ENCODE measurements around the gene WWOX. TPM values are rescaled to one million over a fixed set of nuclear protein-coding genes. Genes with fewer than 3 reads are reported as not detected.

WWOX gene
- total RNA-seq, 1 experiment from 2014 or later, result 5.3 TPM

DNA sequence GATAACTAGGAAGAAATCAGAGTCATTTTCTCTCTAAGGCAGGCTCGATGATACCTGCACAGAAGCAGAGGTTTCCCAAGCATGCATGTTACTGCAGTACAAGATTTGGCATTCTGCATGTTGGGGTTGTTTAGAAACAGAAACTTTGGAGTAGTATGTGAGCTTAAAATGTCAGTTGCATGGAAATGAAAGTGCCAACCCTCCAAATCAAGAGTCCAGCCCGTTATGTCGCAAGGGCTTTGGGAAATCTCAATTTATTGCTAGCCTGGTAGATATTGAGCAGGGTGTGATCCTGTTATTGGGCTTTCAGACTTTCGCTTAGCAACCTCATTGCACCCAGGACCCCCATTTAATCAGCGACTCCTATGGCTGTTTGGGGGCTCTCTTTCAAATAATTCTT is 1010.3 kb downstream of the WWOX start:
- in situ Hi-C loops (cut with HindIII; ENCODE audit: low pct_unique_long_range_greater_than_20kb, low sequenced_read_pairs), result no loop called here
- DNase-seq (ENCODE audit: low read depth, low spot score), result no peak

DNA sequence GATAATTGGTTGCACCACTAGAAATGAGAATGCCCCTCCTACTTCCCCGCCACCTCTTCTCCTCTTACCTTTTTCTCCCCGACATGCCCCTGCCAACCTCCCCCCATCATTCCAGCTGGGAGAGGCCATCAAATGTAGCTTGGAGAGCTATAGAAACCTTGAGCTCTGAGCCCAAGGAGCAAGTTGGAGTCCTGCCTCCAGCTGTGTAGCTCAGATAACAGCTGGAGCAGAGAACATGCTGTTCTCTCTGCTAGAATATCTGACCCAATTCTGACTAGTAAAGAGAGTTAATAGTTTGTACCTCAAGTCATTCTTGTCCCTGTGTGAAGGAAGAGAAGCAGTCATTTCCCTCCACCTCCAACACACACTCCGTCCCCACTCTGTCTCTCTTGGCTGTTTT is 1010.8 kb downstream of the WWOX start:
- no peak for DNase-seq (ENCODE audit: low read depth, low spot score)
- in situ Hi-C loops (cut with HindIII; ENCODE audit: low pct_unique_long_range_greater_than_20kb, low sequenced_read_pairs), result no loop called here

DNA sequence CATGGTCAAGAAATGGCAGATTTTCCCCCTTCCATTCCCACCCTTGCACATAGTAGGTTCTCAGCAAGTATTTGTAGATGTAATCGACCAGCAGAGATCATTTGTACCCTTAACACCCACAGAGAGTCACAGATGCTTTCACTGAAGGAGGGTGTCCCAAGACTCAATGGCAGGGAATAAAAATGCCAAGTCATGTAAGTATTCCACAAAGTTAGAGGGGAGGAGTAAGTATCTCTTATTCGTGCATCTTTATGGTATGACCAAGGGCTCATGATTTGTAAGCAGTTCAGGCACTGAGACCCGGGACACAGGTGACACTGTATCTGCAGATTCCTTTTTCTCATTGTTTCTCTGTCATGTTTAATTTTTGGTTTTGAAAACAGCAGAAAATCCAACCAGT is 1011.5 kb downstream of the WWOX start:
- no peak for DNase-seq (ENCODE audit: low read depth, low spot score)
- in situ Hi-C loops (cut with HindIII; ENCODE audit: low pct_unique_long_range_greater_than_20kb, low sequenced_read_pairs), result no loop called here

DNA sequence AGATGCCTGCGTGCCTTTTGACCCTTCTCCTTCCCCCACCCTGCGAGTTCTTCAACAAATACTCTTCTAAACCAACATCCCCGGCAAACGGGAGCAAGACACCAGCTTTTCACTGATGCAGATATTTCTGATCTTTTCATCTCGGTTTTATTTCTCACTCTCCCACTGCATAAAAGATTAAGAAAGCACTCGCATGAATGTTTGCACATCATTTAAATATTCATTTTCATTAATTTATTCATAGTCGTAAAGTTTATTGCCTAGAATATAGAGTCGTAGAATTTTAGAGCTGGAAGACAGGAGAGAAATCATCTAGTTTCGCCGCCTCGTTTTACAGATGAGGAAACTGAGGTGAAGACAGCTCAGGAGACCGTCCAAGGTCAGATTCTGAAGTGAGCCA is 1013.0 kb downstream of the WWOX start:
- in situ Hi-C loops (cut with HindIII; ENCODE audit: low pct_unique_long_range_greater_than_20kb, low sequenced_read_pairs), result no loop called here

DNA sequence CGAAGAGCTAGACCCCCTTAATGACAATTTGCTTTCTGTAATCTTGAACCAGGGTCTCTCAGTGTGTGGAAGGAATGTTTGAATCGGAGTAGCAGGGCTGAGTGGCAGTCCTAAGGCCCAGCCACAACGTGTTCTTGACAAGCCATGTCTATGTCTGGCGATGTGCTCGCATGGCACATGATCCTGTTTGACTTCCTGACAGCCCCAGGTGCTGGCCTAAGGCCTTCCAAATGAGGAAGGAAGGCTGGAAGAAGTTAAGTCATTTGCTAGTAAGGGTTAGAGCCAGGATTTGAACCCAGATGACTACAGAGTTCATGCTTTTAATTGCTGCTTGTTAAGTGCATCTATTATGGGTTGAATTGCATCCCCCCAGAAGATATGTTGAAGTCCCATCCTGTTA is 1014.4 kb downstream of the WWOX start:
- in situ Hi-C loops (cut with HindIII; ENCODE audit: low pct_unique_long_range_greater_than_20kb, low sequenced_read_pairs), result no loop called here
- DNase-seq (ENCODE audit: low read depth, low spot score), result no peak

More for the DNA sequence above, 1013.0 kb downstream of the WWOX start:
- DNase-seq (ENCODE audit: low read depth, low spot score), result no peak

DNA sequence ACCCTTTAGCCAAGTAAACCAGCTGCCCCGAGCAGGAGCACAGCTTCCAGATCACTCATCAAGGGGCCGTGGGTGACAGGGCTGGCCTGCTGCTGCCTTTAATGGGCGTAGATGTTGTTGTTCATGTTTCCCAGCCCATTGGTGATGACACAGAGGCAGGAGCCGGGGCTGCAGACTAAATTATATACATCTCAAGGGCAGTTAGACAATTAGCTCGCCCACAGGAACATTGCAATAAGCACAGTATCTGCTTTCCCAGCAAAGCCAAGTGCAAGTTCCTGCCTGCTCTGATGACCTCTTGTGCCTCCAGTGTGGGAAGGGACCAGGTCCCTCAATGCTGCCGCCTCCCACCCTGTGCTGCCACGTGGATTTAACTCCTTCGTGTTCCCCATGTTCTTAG is 1015.3 kb downstream of the WWOX start:
- in situ Hi-C loops (cut with HindIII; ENCODE audit: low pct_unique_long_range_greater_than_20kb, low sequenced_read_pairs), result no loop called here
- no peak for DNase-seq (ENCODE audit: low read depth, low spot score)

DNA sequence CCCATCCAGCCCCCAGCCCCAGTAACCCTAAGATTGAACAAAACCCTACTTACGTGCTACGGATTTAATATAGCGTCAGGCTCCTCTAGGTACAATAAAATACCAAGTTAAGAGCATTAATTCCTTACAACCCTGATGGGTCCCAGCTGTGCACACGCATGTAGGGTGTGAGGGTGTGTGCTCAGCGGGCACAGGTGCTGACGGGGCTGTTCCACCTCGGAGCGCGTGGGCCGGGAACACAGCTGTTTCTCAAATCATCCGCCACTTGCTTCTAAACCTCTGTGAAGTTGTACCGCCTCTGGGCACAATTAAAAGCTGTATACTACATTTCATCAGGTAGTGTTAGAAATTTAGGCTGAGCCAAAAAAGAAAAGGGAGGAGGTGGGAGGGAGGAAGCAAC is 1022.5 kb downstream of the WWOX start:
- in situ Hi-C loops (cut with HindIII; ENCODE audit: low pct_unique_long_range_greater_than_20kb, low sequenced_read_pairs), result no loop called here
- DNase-seq (ENCODE audit: low read depth, low spot score), result no peak

DNA sequence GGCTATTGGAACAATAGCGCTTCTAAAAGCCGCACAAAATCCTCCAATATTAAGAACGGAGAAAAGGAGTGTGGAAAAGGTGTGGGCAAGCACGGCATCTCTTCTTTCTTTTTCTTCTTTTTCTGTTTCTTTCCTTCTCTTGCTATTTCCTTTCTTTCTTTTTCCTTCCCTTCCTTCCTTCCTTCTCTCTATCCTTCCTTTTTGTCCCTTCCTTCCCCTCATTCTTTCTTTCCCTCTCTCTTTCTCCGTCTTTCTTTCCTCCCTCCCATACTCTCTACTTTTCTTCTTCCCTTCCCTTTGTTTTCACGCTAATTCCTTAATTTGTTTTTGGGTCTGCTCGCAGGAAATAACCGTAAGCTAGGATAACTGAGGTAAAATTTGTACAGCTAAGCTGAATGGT is 1022.9 kb downstream of the WWOX start:
- DNase-seq (ENCODE audit: low read depth, low spot score), result no peak
- in situ Hi-C loops (cut with HindIII; ENCODE audit: low pct_unique_long_range_greater_than_20kb, low sequenced_read_pairs), result no loop called here

DNA sequence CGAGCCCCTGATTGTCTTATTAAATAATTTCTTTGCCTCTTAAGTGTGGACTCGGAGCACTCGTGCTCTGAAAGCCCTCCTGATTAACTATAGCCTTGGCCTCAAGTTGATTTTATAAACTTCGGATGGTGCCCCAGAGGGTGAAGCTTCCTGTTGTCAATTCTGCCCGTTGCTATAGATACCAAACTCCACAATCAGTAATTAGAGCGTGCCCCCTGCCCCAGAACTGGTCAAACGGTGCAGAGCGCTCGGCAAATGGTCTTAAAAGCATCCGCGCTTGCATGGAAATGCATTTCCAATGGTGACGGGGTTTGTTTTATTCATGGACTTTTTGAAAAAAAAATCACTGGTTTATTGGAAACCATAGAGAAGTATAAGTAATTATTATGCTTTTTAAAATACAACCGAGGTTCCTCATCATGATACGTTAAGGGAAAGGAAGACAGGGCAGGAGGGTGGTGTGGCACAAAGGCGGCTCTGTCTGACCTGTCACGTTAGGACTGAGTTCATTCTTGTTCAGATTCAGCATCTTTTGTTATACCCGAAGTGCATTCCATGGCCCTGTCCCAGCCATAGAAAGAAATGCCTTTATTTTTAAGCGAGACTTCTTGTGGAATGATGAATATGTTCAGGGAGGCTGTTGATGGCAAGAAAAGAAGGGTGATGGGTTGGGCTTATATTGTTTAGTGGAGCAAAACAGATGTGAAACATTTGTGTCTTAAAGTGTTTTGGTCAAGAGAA is 1024.7 kb downstream of the WWOX start:
- in situ Hi-C loops (cut with HindIII; ENCODE audit: low pct_unique_long_range_greater_than_20kb, low sequenced_read_pairs), result no loop called here
- DNase-seq (ENCODE audit: low read depth, low spot score), result no peak

DNA sequence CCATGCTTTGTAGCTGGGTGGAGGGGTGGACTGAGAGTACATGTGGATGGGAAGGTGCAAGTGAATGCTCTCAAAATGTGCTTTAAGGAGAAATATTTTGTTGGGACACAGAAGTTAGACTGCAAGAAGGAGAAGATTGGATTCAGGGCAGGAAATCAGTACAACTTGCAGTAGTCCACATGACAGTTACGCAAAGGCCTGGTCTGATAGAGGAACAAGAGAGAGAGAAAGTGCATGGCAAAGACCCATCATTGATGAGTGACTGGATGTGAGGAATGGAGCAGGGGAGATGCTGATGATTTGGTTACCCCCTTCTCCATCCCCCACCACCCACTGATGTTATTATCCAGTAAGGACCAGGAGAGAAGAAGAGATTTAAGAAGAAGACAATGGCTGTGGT is 1028.3 kb downstream of the WWOX start:
- no peak for DNase-seq (ENCODE audit: low read depth, low spot score)
- in situ Hi-C loops (cut with HindIII; ENCODE audit: low pct_unique_long_range_greater_than_20kb, low sequenced_read_pairs), result no loop called here

DNA sequence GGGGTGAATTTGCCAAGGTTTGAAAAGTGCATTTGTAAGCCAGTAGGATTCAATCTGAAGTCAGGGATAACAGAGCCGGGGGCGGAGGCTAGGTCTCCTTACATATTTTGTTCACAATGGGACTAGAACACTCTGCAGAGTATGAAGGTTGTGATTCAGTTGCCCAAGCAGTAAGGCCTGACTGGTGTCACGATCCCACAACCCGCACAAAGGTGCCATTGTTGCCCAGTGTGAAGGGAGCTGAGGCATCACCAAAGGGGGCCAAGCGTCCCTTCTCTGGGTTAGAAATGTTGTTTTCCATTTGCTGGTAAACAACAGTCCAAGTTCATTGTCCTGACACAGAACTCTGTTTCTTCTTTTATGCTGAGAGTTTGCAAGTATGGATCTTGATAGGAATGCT is 1029.3 kb downstream of the WWOX start:
- in situ Hi-C loops (cut with HindIII; ENCODE audit: low pct_unique_long_range_greater_than_20kb, low sequenced_read_pairs), result no loop called here
- DNase-seq (ENCODE audit: low read depth, low spot score), result peak; percentile 71

DNA sequence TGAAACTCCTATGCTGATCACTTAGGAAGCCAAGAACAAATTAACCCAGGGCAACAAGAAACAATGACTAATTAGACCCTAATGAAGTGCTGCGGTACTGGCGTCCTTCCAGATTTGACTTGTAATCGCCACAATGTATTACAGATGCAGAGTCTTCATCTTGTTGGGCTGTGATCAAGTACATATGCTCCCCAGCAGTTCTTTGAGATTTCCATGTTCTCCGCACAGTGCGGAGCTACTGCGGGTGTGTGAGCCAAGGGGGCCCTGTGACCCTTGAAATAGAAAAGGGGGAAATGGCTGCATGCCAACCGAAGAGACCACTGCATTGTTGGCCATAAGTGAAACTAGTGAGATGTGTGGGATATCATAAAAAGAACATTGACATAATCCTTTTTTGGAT is 1031.2 kb downstream of the WWOX start:
- in situ Hi-C loops (cut with HindIII; ENCODE audit: low pct_unique_long_range_greater_than_20kb, low sequenced_read_pairs), result no loop called here
- no peak for DNase-seq (ENCODE audit: low read depth, low spot score)

DNA sequence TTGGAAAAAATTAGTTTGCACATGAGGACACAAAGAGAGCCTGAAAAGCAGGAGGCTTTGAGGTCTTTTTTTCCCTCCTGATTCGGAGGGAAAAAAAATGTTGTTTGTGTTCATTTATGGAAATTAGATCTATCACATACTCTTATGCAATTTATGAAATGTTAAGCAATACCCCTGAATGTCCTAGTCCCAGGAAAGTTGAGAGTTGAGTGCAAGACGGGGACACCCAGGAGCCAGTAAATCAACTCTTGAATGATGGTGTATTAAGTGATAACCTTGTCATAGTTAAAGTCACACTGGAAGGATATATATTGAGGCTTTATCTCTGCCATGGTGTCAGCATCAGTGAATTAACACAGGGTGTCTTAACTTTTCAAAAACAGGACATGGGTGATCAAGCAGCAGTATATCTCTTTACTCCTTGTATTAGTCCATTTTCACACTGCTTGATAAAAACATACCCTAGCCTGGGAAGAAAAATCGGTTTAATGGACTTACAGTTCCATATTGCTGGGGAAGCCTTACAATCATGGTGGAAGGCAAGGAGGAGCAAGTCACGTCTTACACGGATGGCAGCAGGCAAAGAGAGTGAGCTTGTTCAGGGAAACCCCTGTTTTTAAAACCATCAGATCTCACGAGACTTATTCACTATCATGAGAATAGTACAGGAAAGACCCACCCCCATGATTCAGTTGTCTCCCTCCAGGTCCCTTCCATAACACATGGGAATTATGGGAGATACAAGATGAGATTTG is 1032.0 kb downstream of the WWOX start:
- in situ Hi-C loops (cut with HindIII; ENCODE audit: low pct_unique_long_range_greater_than_20kb, low sequenced_read_pairs), result no loop called here
- DNase-seq (ENCODE audit: low read depth, low spot score), result no peak

DNA sequence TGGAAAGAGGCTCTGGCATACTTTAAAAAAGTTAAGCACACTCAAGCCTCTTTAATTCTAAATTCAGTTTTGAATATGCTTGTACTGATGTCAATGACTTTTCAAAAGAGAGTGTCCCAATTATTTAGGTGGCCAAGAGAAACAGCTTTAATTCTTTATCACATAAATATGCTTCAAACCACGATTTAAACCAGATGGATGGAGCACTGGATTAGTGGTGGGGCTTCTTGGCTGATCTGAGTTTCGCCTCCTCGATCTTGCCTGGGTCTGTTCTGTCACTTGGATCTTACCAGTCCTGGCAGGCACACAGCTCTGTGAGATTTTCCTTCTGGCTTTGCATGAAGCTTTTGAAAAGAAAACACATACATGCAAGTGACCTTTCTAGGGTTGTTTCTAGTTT is 1033.2 kb downstream of the WWOX start:
- in situ Hi-C loops (cut with HindIII; ENCODE audit: low pct_unique_long_range_greater_than_20kb, low sequenced_read_pairs), result no loop called here
- DNase-seq (ENCODE audit: low read depth, low spot score), result no peak

DNA sequence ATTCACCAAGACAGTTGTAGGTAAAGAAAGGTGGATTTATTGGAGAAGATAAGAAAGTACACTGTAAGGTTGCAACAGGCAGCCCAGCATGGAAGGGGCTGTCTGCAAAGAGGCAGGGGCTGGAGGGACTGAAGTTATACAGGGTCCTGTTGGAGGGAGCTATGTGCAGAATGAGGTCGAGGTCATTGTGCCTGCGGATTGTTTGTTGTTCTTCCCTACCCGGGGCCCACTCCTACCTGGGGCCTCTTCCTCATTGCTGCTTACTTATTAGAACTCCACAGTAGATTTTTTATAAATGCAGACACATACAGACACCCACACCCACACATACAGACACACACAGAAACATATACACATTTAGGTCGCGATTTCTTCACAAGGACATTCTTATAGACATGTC is 1034.8 kb downstream of the WWOX start:
- in situ Hi-C loops (cut with HindIII; ENCODE audit: low pct_unique_long_range_greater_than_20kb, low sequenced_read_pairs), result no loop called here
- DNase-seq (ENCODE audit: low read depth, low spot score), result no peak

DNA sequence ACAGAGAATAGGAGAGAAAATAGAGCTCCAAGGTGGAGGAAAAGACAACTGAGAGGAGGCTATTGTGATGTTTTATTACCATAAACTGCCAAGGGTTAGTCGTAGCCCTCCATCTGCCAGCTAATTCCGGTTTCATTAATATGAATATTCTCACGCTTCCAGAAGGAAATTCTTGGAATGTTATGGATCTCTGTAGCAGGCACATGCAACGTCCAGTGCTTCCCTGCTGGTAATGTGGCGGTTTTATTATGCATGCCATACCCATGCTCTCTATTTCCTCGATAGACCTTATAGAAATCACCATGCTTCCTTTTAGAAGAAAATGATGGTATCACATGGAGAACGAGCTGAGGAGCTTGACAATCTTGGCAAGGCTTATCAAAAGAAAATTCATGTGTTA is 1037.5 kb downstream of the WWOX start:
- in situ Hi-C loops (cut with HindIII; ENCODE audit: low pct_unique_long_range_greater_than_20kb, low sequenced_read_pairs), result no loop called here
- no peak for DNase-seq (ENCODE audit: low read depth, low spot score)

DNA sequence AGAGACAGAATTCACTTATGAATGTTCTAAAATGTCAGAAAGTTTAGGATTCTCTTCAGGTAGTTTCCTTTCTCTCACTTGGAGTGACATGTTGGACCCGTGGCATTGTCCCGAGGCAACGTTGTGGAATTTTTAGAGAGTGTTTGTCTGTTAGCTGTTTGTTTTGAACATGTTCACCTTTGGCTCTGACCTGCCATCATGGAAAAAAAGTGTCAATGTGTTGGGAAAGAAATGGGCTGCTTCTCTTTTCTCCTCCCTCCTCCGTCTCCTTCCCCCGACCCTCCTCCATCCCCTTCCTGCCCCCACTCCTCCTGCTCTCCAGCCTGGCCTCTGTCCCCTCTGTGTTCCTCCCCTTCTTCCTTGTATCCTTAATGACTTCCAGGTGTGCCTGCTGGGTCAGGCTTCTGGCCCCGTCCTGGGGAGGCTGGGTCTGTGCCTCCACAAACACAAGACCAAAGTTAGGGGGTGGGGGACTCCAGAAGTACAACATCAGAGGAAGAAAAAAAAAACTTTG is 1038.0 kb downstream of the WWOX start:
- DNase-seq (ENCODE audit: low read depth, low spot score), result no peak
- in situ Hi-C loops (cut with HindIII; ENCODE audit: low pct_unique_long_range_greater_than_20kb, low sequenced_read_pairs), result no loop called here

DNA sequence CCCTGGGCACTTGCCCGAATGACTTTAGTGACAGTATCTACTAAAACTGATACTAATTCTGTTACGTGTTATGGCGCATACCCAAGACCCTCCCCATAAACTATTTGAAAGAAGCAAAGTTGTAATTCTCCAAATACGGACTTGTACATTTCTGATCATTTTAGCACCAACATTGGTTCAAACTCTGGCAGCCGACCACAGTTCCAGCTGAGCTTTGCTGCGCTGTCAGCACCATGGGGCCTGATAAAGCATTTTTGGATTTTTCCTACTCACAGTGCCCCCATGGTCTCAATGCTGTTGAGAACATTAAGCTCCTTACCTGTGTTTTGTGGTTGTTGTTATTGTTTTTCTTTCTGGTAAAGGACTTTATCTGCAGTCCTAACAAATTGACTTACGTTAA is 1040.3 kb downstream of the WWOX start:
- in situ Hi-C loops (cut with HindIII; ENCODE audit: low pct_unique_long_range_greater_than_20kb, low sequenced_read_pairs), result no loop called here

DNA sequence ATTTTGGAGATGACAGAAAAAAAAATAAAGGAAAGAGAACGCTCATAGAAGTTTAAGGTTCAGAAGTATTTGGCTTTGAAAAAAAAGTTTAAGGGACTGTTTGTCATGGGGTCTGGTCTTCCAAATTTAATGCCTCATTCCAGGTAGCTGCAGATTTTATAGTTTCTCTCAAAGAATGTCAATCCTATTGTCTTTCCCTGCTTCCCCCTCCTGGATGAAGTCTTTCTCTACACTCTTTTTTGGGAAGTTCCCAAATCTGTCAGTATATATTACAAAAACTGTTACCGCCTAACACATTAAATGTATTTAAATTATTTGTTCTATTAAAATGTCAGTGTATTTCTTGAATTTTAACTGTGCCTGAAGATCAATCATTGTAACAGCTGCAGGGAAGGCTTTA is 1043.6 kb downstream of the WWOX start:
- no peak for DNase-seq (ENCODE audit: low read depth, low spot score)
- in situ Hi-C loops (cut with HindIII; ENCODE audit: low pct_unique_long_range_greater_than_20kb, low sequenced_read_pairs), result no loop called here

More for the DNA sequence above, 1040.3 kb downstream of the WWOX start:
- no peak for DNase-seq (ENCODE audit: low read depth, low spot score)
